Measurements from ENCODE around the gene DDN.

DDN gene

GRCh38 chr12:48991247-48992050, 7.7 kb downstream of the DDN start:
- in situ Hi-C loops (cut with HindIII; ENCODE audit: low pct_ligation_motif_present, low pct_unique_long_range_greater_than_20kb, low sequenced_read_pairs) = no loop called here
- no peak for DNase-seq

- DNase-seq = no peak
- in situ Hi-C loops (cut with HindIII; ENCODE audit: low pct_ligation_motif_present, low pct_unique_long_range_greater_than_20kb, low sequenced_read_pairs) = no loop called here
Measured at GRCh38 chr12:48990552-48990951, 8.6 kb downstream of the DDN start.

- in situ Hi-C loops (cut with HindIII; ENCODE audit: low pct_ligation_motif_present, low pct_unique_long_range_greater_than_20kb, low sequenced_read_pairs) = no loop called here
Measured at GRCh38 chr12:48988030-48988649, 11.0 kb downstream of the DDN start.

GRCh38 chr12:48986720-48987291, 12.4 kb downstream of the DDN start:
- in situ Hi-C loops (cut with HindIII; ENCODE audit: low pct_ligation_motif_present, low pct_unique_long_range_greater_than_20kb, low sequenced_read_pairs) = no loop called here
- no peak for DNase-seq

More at GRCh38 chr12:48988030-48988649, 11.0 kb downstream of the DDN start:
- DNase-seq = peak; percentile 70

GRCh38 chr12:48985901-48986300, 13.3 kb downstream of the DDN start:
- in situ Hi-C loops (cut with HindIII; ENCODE audit: low pct_ligation_motif_present, low pct_unique_long_range_greater_than_20kb, low sequenced_read_pairs) = no loop called here
- no peak for DNase-seq

GRCh38 chr12:48985475-48985897, 13.7 kb downstream of the DDN start:
- in situ Hi-C loops (cut with HindIII; ENCODE audit: low pct_ligation_motif_present, low pct_unique_long_range_greater_than_20kb, low sequenced_read_pairs) = no loop called here

GRCh38 chr12:48982397-48983080, 16.6 kb downstream of the DDN start:
- no peak for DNase-seq
- in situ Hi-C loops (cut with HindIII; ENCODE audit: low pct_ligation_motif_present, low pct_unique_long_range_greater_than_20kb, low sequenced_read_pairs) = no loop called here

More at GRCh38 chr12:48985475-48985897, 13.7 kb downstream of the DDN start:
- DNase-seq = no peak

- no peak for DNase-seq
- in situ Hi-C loops (cut with HindIII; ENCODE audit: low pct_ligation_motif_present, low pct_unique_long_range_greater_than_20kb, low sequenced_read_pairs) = no loop called here
Measured at GRCh38 chr12:48981757-48982157, 17.4 kb downstream of the DDN start.

GRCh38 chr12:48980953-48981756, 18.0 kb downstream of the DDN start:
- peak; percentile 40 for DNase-seq
- in situ Hi-C loops (cut with HindIII; ENCODE audit: low pct_ligation_motif_present, low pct_unique_long_range_greater_than_20kb, low sequenced_read_pairs) = no loop called here

- in situ Hi-C loops (cut with HindIII; ENCODE audit: low pct_ligation_motif_present, low pct_unique_long_range_greater_than_20kb, low sequenced_read_pairs) = no loop called here
- DNase-seq = peak; percentile 43
Measured at GRCh38 chr12:48980389-48980952, 18.7 kb downstream of the DDN start.

- in situ Hi-C loops (cut with HindIII; ENCODE audit: low pct_ligation_motif_present, low pct_unique_long_range_greater_than_20kb, low sequenced_read_pairs) = no loop called here
- DNase-seq = no peak
Measured at GRCh38 chr12:48979602-48980388, 19.4 kb downstream of the DDN start.

GRCh38 chr12:48978741-48979601, 20.2 kb downstream of the DDN start:
- DNase-seq = peak; percentile 15
- in situ Hi-C loops (cut with HindIII; ENCODE audit: low pct_ligation_motif_present, low pct_unique_long_range_greater_than_20kb, low sequenced_read_pairs) = no loop called here

GRCh38 chr12:48978291-48978740, 20.9 kb downstream of the DDN start, which contains the start of gene WNT1:
TSS of gene WNT1 (plus strand) at chr12:48978322. CDS start at chr12:48978651, 329 bp downstream.
- DNase-seq = no peak
- in situ Hi-C loops (cut with HindIII; ENCODE audit: low pct_ligation_motif_present, low pct_unique_long_range_greater_than_20kb, low sequenced_read_pairs) = no loop called here

- in situ Hi-C loops (cut with HindIII; ENCODE audit: low pct_ligation_motif_present, low pct_unique_long_range_greater_than_20kb, low sequenced_read_pairs) = no loop called here
- peak; percentile 72 for DNase-seq
Measured at GRCh38 chr12:48977290-48978281, 21.6 kb downstream of the DDN start.

GRCh38 chr12:48973941-48974673, 25.1 kb downstream of the DDN start:
- in situ Hi-C loops (cut with HindIII; ENCODE audit: low pct_ligation_motif_present, low pct_unique_long_range_greater_than_20kb, low sequenced_read_pairs) = no loop called here

More at GRCh38 chr12:48973941-48974673, 25.1 kb downstream of the DDN start:
- DNase-seq = peak; percentile 26
